GM13976 (cell line): ENCODE measurements around the gene PKNOX2.

Experiments used
- DNase-seq: peaks from one replicate; pipeline ENCODE4 v3.0.0; 2012; ENCODE audit warnings: low spot score
- in situ Hi-C: fragments of 300-500 bp; cut with MboI; formaldehyde crosslinking; loops from one replicate; pipeline ENCODE4 v1.12.0; 2022; ENCODE audit warnings: low sequenced_read_pairs, mixed read lengths, inconsistent platforms; ENCODE audit not compliant: unreplicated experiment
- TF ChIP-seq, protein P1 (sequence below): IDR thresholded peaks from 2 replicates; pipeline ENCODE4 v1.5.1; 2012; ENCODE audit warnings: borderline replicate concordance, mild to moderate bottlenecking; ENCODE audit not compliant: insufficient read depth; ENCODE audit errors: extremely low read depth, missing control alignments, control extremely low read depth

The PKNOX2 gene

GRCh38 chr11:125250318-125251213, 86.0 kb downstream of the PKNOX2 start:
- no peak for DNase-seq
- TF ChIP-seq, protein P1, sequence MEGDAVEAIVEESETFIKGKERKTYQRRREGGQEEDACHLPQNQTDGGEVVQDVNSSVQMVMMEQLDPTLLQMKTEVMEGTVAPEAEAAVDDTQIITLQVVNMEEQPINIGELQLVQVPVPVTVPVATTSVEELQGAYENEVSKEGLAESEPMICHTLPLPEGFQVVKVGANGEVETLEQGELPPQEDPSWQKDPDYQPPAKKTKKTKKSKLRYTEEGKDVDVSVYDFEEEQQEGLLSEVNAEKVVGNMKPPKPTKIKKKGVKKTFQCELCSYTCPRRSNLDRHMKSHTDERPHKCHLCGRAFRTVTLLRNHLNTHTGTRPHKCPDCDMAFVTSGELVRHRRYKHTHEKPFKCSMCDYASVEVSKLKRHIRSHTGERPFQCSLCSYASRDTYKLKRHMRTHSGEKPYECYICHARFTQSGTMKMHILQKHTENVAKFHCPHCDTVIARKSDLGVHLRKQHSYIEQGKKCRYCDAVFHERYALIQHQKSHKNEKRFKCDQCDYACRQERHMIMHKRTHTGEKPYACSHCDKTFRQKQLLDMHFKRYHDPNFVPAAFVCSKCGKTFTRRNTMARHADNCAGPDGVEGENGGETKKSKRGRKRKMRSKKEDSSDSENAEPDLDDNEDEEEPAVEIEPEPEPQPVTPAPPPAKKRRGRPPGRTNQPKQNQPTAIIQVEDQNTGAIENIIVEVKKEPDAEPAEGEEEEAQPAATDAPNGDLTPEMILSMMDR = no peak
- in situ Hi-C loops = no loop called here

GRCh38 chr11:125251214-125251545, 86.6 kb downstream of the PKNOX2 start:
- TF ChIP-seq, protein P1 = no peak
- in situ Hi-C loops = no loop called here

GRCh38 chr11:125251956-125252355, 87.4 kb downstream of the PKNOX2 start:
- TF ChIP-seq, protein P1 = no peak
- in situ Hi-C loops = no loop called here
- no peak for DNase-seq

More at GRCh38 chr11:125251214-125251545, 86.6 kb downstream of the PKNOX2 start:
- no peak for DNase-seq

GRCh38 chr11:125253289-125253688, 88.7 kb downstream of the PKNOX2 start:
- TF ChIP-seq, protein P1 = no peak
- in situ Hi-C loops = no loop called here
- no peak for DNase-seq

GRCh38 chr11:125253795-125254525, 89.4 kb downstream of the PKNOX2 start:
- in situ Hi-C loops = no loop called here
- TF ChIP-seq, protein P1 = no peak
- no peak for DNase-seq

- in situ Hi-C loops = no loop called here
- TF ChIP-seq, protein P1 = no peak
- no peak for DNase-seq
These were observed 92.1 kb downstream of the PKNOX2 start for GRCh38 chr11:125256541-125257189.
